Lung (tissue), 12 donors: ENCODE measurements around the gene NUF2. TPM values are rescaled to one million over a fixed set of nuclear protein-coding genes. Genes with fewer than 3 reads are reported as not detected.
A peak's percentile ranks its signal among the peaks of the same experiment; 100 is the strongest.
"Not testable (repeated sequence)": the region's sequence is repeated elsewhere in the genome, so short reads cannot be mapped to it uniquely, and the experiment has no call there.

Experiments
- ATAC-seq: fragments of 200-7000 bp; cut with Tn5 transposase; one replicate; pipeline ENCODE4 v1.9.1; 2020; ENCODE audit warnings: moderate number of reproducible peaks; ENCODE audit not compliant: insufficient read depth, low FRiP score
- DNase-seq, 3 donors: peaks; one replicate each; pipeline ENCODE4 v3.0.0-alpha.2; 2013 to 2017
- H3K27ac ChIP-seq, 2 donors: one replicate each; pipeline ENCODE4 v1.5.1; 2013; ENCODE audit warnings: mild to moderate bottlenecking in 2 of 2, moderate library complexity in 2 of 2, control low read depth in 1 of 2, inconsistent platforms in 1 of 2, low read depth in 1 of 2, low read length in 1 of 2
- H3K27me3 ChIP-seq, 3 donors: one replicate each; pipeline ENCODE4 v1.5.1; 2013; ENCODE audit warnings: low read length in 2 of 3; ENCODE audit not compliant: control insufficient read depth in 3 of 3, insufficient read depth in 3 of 3
- H3K36me3 ChIP-seq, 4 donors: one replicate each; pipeline ENCODE4 v1.5.1; 2013; ENCODE audit warnings: low read length in 4 of 4, mild to moderate bottlenecking in 1 of 4, moderate library complexity in 1 of 4; ENCODE audit not compliant: control insufficient read depth in 4 of 4, insufficient read depth in 4 of 4
- H3K4me1 ChIP-seq, 5 donors: one replicate each; pipeline ENCODE4 v1.5.1; 2013; ENCODE audit warnings: low read length in 5 of 5, mild to moderate bottlenecking in 2 of 5, moderate library complexity in 1 of 5; ENCODE audit not compliant: control insufficient read depth in 5 of 5, insufficient read depth in 5 of 5
- H3K4me3 ChIP-seq: one replicate; pipeline ENCODE4 v1.5.1; 2013; ENCODE audit warnings: mild to moderate bottlenecking, control low read depth, moderate library complexity
- H3K9ac ChIP-seq, 2 donors: one replicate each; pipeline ENCODE4 v1.5.1; 2013; ENCODE audit warnings: low read length in 2 of 2, control low read depth in 1 of 2; ENCODE audit not compliant: insufficient read depth in 1 of 2
- H3K9me3 ChIP-seq, 4 donors: one replicate each; pipeline ENCODE4 v1.5.1; 2013; ENCODE audit warnings: low read length in 3 of 4, mild to moderate bottlenecking in 1 of 4, moderate library complexity in 1 of 4; ENCODE audit not compliant: control insufficient read depth in 4 of 4, insufficient read depth in 3 of 4
- WGBS, 2 donors: extraction: QIAGEN DNeasy Blood & Tissue Kit; methylation state at CpG; one replicate each; pipeline ENCODE4 v1.1.7; 2013; 5-methylcytosine and 5-hydroxymethylcytosine counted together
- polyA plus RNA-seq, 2 donors: library from polyadenylated mRNA; stranded (reverse); fragments of 200-250 nt; gene quantifications; one replicate each; pipeline ENCODE4 v1.2.1, GENCODE V29; 2013
- total RNA-seq, 2 donors: library from RNA; depleted of rRNA in 1 of 2; stranded (reverse); fragments of >200 nt in 1 of 2; gene quantifications; one replicate each; pipeline ENCODE4 v1.2.1, GENCODE V29; 2014 to 2021
- TF ChIP-seq, protein P1 (sequence below): IDR thresholded peaks from 2 replicates; pipeline ENCODE4 v1.5.1; 2012; ENCODE audit warnings: mild to moderate bottlenecking; ENCODE audit errors: control extremely low read depth, extremely low read depth
- donor health status: control.
- donor health status: control.
- donor health status: Bipolar disorder and iron deficiency.
- donor health status: healthy.
- donor health status: DM: yes; HTN: yes; CAD: no.

NUF2 gene
- total and polyA plus RNA-seq, 4 donors, result 1.2 to 7.2 (median 2.2) TPM

DNA sequence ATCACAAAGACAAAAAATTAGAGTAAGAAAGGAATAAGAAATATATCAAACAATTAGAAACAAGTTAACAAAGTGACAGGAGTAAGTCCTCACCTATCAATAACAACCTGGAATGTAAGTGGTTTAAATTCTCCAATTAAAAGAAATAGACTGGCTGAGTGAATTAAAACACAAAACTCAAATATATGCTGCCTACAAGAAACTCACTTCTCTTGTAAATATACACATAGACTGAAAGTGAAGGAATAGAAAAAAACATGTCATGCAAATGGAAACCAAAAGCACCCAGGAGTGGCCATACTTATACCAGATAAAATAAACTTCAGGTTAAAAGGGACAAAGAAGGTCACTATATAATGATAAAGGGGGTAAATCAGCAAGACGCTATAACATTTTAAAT is 43.2 kb upstream of the NUF2 start:
- Histone ChIP-seq H3K9ac (no peak overlapping the region), H3K4me3 (no peak overlapping the region), H3K27me3 (no peaks in the 10 kb centered on the region), H3K9me3 (peaks cover 0 to 5% (median under 1%) of the 10 kb centered on the region in 4 donors), H3K36me3 (peaks cover 0 to 4% (median 0%) of the 10 kb centered on the region in 4 donors), H3K27ac (no peak overlapping the region), H3K4me1 (no peaks in the 10 kb centered on the region)
- TF ChIP-seq, protein P1, sequence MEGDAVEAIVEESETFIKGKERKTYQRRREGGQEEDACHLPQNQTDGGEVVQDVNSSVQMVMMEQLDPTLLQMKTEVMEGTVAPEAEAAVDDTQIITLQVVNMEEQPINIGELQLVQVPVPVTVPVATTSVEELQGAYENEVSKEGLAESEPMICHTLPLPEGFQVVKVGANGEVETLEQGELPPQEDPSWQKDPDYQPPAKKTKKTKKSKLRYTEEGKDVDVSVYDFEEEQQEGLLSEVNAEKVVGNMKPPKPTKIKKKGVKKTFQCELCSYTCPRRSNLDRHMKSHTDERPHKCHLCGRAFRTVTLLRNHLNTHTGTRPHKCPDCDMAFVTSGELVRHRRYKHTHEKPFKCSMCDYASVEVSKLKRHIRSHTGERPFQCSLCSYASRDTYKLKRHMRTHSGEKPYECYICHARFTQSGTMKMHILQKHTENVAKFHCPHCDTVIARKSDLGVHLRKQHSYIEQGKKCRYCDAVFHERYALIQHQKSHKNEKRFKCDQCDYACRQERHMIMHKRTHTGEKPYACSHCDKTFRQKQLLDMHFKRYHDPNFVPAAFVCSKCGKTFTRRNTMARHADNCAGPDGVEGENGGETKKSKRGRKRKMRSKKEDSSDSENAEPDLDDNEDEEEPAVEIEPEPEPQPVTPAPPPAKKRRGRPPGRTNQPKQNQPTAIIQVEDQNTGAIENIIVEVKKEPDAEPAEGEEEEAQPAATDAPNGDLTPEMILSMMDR, result no peak
- DNase-seq, result no peak
- ATAC-seq, result no peak
- 88 to 97% methylated on average over 1 of the region's 1 CpG for WGBS, 2 donors

DNA sequence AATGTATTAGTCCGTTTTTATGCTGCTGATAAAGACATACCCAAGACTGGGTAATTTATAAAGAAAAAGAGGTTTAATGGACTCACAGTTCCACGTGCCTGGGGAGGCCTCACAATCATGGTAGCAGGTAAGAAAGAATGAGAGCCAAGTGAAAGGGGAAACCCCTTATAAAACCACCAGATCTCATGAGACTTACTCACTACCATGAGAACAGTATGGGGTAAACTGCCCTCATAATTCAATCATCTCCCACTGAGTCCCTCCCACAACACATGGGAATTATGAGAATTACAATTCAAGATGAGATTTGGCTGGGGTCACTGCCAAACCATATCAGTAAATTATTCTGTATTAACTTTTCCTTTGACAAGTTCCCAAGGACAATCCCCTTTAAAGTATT is 36.9 kb upstream of the NUF2 start:
- DNase-seq, H3K27ac ChIP-seq, H3K36me3 ChIP-seq, H3K4me1 ChIP-seq, ATAC-seq, H3K4me3 ChIP-seq, H3K9me3 ChIP-seq, H3K9ac ChIP-seq, H3K27me3 ChIP-seq: not testable (repeated sequence)
- 83 to 86% methylated on average over 2 of the region's 2 CpGs for WGBS, 2 donors

DNA sequence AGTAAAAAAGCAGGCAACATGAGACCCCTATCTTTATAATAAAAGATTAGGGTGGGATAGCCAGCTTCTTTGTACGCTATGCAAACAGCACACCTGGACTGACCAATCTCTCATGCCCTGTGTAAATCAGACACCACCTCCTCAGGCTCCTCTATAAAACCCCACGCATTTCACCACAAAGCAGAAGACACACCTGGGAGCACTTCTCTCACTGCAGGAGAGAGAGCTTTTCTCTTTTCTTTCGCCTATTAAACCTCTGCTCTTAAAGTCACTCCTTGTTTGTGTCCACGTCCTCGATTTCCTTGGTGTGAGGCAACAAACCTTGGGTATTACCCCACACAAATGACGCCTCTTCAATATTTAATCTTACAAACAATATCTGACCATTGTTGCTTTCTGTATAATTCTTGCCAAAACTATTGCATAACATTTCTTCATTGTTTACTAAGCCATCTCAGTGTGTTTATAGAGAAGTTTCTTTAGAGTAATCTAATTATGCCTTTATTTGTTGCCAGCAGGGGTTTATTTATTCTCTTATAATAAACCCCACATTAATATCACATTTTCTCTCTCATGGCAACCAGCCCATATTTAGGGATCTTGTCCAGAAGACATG is 31.6 kb upstream of the NUF2 start:
- no peaks in the 10 kb centered on the region for H3K9me3 ChIP-seq
- no peak overlapping the region for H3K4me3 ChIP-seq
- TF ChIP-seq, protein P1, result no peak
- H3K27me3 ChIP-seq, result no peaks in the 10 kb centered on the region
- peak; percentile 81 to 98 (median 98) for DNase-seq
- H3K4me1 ChIP-seq, result peaks cover 0 to 24% (median 0%) of the 10 kb centered on the region in 5 donors
- H3K27ac ChIP-seq, result no peak overlapping the region
- ATAC-seq, result no peak
- peaks cover 0 to 2% (median 0%) of the 10 kb centered on the region in 4 donors for H3K36me3 ChIP-seq
- WGBS, 2 donors, result 58 to 81% methylated on average over 6 of the region's 6 CpGs
- H3K9ac ChIP-seq, result peak overlapping the region in 1 of 2 donors; percentile 54

DNA sequence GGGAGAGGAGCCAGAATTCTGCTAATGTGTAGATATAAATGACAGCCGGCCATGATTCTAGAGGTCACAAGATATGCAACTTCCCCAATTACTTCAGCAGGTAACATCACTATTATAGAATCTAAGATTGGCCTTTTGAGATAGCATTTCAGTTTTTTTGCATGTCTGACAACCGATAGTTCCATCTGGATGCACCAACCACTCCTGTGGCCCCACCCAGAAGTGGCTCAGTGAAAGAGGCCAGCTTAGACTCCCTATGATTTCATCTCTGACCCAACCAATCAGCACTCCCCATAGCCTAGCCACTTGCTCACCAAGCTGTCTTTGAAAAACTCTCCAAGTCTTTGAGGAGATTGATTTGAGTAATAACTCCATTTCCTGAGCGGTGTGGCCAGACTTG is 30.3 kb upstream of the NUF2 start:
- WGBS, 2 donors, result 93 to 94% methylated on average over 3 of the region's 3 CpGs
- H3K27ac ChIP-seq, result no peak overlapping the region
- no peak overlapping the region for H3K9ac ChIP-seq
- peaks cover 0 to 2% (median 0%) of the 10 kb centered on the region in 4 donors for H3K36me3 ChIP-seq
- no peaks in the 10 kb centered on the region for H3K27me3 ChIP-seq
- DNase-seq (no peak), ATAC-seq (no peak)
- H3K4me3 ChIP-seq, result no peak overlapping the region
- TF ChIP-seq, protein P1, result no peak
- H3K4me1 ChIP-seq, result peaks cover 0 to 36% (median 0%) of the 10 kb centered on the region in 5 donors
- H3K9me3 ChIP-seq, result no peaks in the 10 kb centered on the region

DNA sequence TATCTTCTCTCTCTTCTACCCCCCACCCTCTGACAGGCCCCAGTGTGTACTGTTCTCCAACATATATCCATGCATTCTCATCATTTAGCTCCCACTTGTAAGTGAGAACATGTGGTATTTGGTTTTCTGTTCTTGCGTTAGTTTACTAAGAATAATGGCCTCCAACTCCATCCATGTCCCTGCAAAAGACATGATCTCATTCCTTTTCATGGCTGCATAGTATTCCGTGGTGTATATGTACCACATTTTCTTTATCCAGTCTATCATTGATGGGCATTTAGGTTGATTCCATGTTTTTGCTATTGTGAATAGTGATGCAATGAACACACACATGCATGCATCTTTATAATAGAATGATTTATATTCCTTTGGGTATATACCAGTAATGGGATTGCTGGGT is 29.6 kb upstream of the NUF2 start:
- not testable (repeated sequence) for H3K27me3 ChIP-seq, H3K4me3 ChIP-seq, DNase-seq, H3K9me3 ChIP-seq, H3K27ac ChIP-seq, H3K36me3 ChIP-seq, H3K9ac ChIP-seq, ATAC-seq
- H3K4me1 ChIP-seq, result peaks cover 0 to 37% (median 0%) of the 10 kb centered on the region in 5 donors
- WGBS, 2 donors, result 97 to 98% methylated on average over 2 of the region's 2 CpGs

DNA sequence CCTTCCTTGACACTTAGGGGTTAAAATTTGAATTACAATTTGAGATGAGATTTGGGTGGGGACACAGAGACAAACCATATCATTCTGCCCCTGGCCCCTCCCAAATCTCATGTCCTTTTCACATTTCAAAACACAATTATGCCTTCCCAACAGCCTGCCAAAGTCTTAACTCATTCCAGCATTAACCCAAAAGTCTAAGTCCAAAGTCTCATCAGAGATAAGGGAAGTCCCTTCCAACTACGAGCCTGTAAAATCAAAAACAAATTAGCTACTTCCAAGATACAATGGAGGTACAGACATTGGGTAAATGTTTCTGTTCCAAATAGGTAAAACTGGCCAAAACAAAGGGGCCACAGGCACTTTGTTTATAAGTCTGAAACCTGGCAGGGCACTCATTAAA is 28.3 kb upstream of the NUF2 start:
- not testable (repeated sequence) for H3K36me3 ChIP-seq, ATAC-seq, H3K9ac ChIP-seq, DNase-seq, H3K27ac ChIP-seq, H3K4me3 ChIP-seq, H3K9me3 ChIP-seq, H3K27me3 ChIP-seq
- 82 to 87% methylated on average over 1 of the region's 1 CpG for WGBS, 2 donors
- H3K4me1 ChIP-seq, result peaks cover 0 to 33% (median 0%) of the 10 kb centered on the region in 5 donors
